Stimulated activated CD4-positive, alpha-beta T cell treated with anti-CD3 and anti-CD28 coated beads, TNF-alpha, amount 100 ng/mL, for 24 hours (primary cell): ENCODE measurements around the gene DGKB.

Experiments used
- DNase-seq, 3 experiments: peaks; one replicate each; pipeline ENCODE4 v3.0.0-alpha.2; 2020; ENCODE audit warnings: low read depth in 3 of 3

The DGKB gene

GRCh38 chr7:14859267-14859666 is 43.3 kb downstream of the DGKB start:
- no peak for DNase-seq

DNA sequence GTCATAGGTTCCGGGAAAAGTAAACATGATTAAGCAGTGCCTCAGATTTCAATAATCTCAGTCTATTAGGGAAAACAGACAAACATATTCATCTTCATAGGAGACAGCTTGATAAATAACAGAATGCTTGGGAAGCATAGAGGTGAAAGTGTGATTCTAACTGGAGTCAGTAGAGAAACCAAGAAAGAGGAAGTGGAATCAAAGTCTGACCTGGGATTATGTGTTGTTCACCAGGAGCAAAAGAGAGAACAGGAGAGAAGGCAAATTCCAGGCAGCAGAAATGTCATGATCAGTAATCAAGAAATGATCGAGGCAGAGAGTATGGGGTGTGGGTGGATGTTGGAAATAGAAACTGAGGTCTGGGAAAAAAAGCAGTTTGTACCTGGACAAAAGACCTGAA is 43.7 kb downstream of the DGKB start:
- DNase-seq = no peak

DNA sequence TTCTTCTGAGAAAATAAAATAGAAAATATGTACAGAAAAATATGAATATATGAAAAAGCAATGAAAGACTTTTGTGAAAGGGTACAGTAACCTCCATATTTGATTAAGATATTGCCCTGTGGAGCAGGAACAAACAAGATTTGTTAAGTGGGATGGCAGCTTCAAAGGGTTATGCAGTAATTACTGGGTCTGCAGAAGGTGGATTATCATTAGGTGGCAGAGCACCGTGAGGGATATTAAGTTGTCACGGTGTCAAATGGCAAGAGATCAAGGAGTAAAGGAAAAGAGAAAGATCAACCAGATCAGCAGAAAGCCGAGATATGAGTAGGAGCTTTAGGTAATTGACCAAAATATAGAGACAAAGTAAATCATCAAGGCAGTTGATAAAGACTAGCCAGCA is 44.1 kb downstream of the DGKB start:
- no peak for DNase-seq

- no peak for DNase-seq
These were observed 47.3 kb downstream of the DGKB start for GRCh38 chr7:14855033-14855794.

GRCh38 chr7:14854471-14854870 is 48.1 kb downstream of the DGKB start:
- DNase-seq = no peak

DNA sequence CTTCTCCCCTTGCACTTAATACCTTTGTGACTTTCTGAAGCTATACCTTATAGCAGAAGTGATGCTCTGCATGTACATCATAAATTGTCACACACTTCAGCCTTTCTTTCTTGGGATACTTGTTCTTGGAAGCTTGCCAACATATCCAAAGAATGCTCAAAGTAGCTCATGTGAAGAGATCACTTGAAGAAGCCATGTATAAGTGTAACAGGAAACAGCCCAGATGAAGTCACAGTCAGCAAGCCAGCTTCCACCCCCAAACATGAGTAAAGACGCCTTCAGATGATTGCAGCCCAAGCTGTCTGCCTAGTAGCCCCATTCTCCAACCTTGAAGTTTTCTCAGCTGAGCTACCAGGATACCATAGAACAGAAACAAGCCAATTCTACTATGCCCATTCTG is 50.9 kb downstream of the DGKB start:
- no peak for DNase-seq

- DNase-seq = no peak
These were observed 52.5 kb downstream of the DGKB start for GRCh38 chr7:14850039-14850438.

DNA sequence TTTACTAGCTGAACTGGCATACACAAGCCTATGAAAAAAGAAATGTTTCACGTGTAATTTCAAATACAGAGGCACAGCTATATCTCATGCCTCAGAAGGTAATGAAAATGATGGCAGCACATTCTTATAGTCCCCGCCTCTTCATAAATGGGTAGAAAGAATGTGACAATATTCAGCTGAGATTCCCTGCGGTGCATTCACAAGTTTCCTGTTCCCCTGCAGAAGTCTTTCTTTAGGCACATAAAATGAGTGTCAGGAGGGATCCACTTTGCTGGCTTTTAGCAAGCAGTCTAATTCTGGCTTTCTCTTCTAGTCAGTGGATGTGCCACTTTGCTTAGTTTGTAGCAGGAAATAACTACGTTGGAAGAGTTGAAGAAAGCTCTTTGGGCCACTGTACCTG is 56.1 kb downstream of the DGKB start:
- no peak for DNase-seq

DNA sequence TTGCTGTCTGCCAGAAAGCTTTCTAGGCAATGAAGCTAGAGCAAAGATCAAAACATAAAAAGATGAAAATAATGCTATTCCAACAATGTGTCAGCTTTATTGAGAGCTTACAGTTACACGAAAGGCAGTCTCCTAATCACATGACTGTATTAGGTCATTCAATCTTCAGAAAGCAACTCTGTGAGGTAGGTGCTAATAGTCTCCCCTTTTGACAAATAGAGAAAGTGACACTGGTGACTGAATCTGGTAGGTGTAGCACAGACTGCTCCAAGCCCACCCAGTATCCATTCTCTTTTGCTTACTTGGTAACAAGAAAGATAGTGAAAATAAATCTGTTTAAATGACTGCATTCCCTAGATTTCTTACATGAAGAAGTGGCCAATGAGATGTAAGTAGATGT is 58.8 kb downstream of the DGKB start:
- no peak for DNase-seq

DNA sequence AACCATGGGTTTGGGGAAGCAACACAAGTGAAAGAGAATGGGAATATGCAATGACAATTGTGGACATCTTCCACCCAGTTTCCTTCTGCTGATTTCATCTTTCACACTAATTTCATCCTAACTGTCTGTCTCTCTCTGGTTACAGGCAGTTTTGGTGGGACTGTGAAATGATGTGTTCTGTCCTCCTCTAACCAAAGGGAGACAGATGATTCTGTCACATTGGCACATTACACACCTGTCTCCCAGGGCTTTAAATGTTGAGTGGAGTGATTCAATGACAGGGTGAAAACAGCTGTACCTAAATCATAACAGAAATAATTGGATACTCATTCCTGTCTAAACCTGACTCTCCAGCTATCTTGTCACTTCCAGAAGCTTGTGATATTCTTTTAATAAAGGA is 60.0 kb downstream of the DGKB start:
- no peak for DNase-seq

DNA sequence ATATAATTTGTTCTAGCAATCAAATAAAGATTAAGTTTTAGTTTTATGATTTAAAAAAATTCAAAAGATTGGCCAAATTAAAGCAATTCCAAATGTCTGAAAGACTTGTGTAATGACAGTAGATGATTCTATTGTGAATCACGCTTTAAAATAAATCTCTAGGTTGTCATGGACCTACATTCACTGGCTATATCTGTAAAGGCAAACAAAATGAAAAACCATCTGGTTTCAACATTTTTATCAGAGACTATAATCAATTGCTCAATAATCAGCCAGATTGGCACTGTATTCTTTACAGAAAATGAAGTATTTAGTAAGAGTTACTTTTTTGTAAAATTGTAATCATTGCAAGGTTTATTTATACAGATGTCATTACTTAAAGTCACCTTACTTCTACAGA is 60.7 kb downstream of the DGKB start:
- no peak for DNase-seq

DNA sequence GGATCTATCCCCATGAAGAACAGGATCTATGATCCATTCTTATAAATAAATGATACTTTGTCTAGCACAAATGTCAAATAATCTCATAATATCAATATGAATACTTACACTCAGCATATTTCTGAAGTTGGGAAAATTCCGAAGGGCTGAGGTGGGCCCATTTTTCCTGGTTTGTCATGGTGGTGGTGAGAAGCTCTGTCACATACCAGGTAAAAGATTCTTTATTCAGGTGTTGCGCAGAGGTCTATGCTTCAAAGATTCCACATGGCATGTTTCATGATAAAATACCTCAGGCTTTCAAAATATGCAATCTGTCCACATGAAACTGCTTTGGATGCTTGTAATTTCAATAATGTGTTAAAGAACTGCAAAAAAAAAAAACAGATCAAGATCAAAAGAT is 61.5 kb downstream of the DGKB start:
- no peak for DNase-seq

- no peak for DNase-seq
These were observed 63.2 kb downstream of the DGKB start for GRCh38 chr7:14839307-14839706.

DNA sequence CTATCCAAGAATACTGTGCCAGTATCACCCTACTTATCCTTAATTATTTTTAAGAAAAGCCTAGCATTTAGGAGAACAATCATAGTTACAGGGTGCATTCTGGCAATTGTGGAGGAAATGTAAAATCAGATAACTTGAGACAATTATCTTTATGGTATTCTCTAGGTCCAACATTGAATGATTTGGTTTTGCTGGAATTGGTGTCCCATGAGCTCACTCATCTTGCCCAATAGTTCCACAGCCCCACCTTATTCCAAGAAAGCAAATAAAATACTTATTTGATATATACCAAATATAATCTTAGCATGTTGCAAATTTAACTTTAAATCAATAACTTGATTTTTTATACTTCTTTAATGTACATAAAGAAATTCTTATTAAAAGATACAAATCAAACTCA is 65.3 kb downstream of the DGKB start:
- no peak for DNase-seq

- DNase-seq = no peak
These were observed 65.9 kb downstream of the DGKB start for GRCh38 chr7:14836571-14837189.

DNA sequence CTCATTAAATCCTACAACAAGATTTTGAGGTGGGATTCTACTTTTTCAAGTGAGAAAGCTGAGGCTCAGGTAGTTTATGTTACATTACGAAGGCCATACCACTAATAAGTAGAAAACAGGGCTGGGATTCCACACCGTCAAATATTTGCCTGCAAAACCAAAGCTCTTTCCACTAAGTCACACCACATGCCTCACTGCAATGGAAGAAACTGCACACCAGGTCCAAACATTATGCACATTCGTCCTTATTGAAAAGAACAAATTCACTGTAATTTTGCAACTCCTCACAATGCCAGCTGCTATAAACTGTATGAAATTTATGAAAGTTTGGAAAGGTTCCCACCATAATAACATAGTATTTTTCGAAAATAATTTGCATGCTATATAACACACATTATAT is 66.5 kb downstream of the DGKB start:
- DNase-seq = no peak

DNA sequence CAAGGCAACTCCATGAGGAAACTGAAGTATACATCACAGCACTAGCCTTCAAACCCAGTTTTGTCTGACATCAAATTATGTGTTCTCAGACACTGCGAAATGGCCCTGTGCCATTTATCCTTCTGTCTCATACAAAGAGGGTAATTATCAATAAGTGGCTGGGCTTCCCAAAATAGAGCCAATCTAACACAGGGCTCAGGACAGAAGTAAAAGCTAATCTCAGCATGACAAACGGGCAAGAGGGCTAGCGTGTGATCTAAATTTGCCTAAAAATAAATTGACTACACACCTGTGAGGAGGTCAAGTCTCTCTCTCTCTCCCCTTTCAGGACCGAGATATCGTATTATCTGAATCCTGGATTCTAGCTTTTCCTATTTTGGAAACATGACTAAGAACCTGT is 67.2 kb downstream of the DGKB start:
- no peak for DNase-seq

GRCh38 chr7:14834883-14835282 is 67.7 kb downstream of the DGKB start:
- no peak for DNase-seq

DNA sequence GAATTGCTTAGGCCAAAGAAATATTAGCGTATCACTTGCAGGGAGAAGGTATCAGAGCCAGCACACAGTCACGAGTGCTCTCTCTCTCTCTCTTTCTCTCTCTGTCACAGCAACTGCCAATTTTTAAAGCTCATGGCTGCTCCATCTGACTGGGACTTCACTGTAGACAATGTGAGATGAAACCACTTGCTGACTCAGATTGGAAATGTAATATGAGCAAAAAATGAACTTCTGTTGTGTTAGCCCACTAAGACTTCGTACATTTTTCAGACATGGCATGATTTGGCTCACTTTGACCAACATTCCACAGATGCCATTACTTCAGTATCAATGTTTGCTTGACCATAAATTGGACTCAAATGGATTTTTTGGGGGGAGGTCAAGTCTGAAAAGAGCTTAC is 68.1 kb downstream of the DGKB start:
- DNase-seq = no peak

DNA sequence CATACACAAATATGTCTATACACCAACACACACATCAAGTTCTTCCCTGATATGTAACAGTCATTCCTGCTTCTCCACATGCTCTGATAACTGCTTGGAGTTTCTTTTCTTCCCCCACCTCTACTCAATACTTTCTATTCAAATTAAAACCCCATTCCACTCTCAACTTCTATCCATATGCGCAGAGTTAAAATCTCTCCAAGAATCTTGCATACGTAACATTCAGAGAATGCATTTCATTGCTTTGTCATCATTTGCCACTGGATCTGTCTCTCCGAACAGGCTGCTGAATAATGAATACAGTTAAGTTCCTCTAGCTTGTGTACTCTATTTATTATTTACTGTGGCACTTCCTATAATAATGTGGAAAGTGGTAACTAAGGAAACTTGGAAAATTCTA is 68.8 kb downstream of the DGKB start:
- DNase-seq = no peak

GRCh38 chr7:14828053-14828452 is 74.5 kb downstream of the DGKB start:
- DNase-seq = no peak

GRCh38 chr7:14826426-14826825 is 76.1 kb downstream of the DGKB start:
- no peak for DNase-seq

DNA sequence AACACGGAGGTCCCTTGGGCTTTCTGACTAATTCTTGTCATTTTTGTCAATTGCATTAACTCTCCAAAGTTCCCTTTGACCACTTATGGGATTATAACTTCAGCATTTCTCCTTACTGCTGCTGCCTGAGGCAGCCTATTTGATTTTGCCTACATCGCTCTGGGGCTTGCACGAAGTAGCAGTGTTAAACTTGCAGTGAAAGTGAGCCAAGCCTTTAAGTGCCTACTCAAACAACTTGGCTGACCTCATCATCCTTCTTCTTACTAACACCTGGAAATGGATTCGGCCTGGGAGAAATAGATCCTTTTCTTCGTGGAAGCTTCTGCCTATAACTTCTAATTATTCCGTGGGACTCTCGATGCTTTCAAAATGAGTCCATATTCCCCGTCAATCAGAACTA is 76.6 kb downstream of the DGKB start:
- DNase-seq = no peak

- no peak for DNase-seq
These were observed 80.1 kb downstream of the DGKB start for GRCh38 chr7:14822481-14822854.
